Measurements from ENCODE around the gene CCDC50. TPM values are rescaled to one million over a fixed set of nuclear protein-coding genes. Genes with fewer than 3 reads are reported as not detected.

CCDC50 gene
- total RNA-seq, 4 donors from 2014 or later, result 68.1 to 201 (median 106) TPM

DNA sequence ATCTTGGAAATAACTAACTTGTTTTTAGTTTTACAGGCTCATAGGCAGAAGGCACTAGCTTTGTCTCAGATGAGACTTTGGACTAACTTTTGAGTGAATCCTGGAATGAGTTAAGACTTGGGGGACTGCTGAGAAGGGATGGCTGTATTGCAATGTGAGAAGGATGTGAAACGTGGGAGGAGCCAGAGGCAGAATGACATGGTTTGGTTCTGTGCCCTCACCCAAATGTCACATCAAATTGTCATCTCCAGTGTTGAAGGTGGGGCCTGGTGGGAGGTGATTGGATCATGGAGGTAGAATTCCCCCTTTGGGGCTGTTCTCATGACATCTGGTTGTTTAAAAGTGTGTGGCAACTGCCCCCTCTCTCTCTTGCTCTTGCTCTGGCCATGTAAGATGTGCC is 28.8 kb upstream of the CCDC50 start:
- H3K27me3 ChIP-seq, result no peaks in the 10 kb centered on the region
- no peak overlapping the region for H3K4me3 ChIP-seq
- H3K4me1 ChIP-seq, result peaks cover 0 to 15% (median 4%) of the 10 kb centered on the region in 4 donors
- H3K27ac ChIP-seq, result peak overlapping the region in 2 of 4 donors; percentile 41 to 69
- TF ChIP-seq POLR2A (IDR thresholded peaks at IDR 0.05), result no peak
- TF ChIP-seq, protein P1, sequence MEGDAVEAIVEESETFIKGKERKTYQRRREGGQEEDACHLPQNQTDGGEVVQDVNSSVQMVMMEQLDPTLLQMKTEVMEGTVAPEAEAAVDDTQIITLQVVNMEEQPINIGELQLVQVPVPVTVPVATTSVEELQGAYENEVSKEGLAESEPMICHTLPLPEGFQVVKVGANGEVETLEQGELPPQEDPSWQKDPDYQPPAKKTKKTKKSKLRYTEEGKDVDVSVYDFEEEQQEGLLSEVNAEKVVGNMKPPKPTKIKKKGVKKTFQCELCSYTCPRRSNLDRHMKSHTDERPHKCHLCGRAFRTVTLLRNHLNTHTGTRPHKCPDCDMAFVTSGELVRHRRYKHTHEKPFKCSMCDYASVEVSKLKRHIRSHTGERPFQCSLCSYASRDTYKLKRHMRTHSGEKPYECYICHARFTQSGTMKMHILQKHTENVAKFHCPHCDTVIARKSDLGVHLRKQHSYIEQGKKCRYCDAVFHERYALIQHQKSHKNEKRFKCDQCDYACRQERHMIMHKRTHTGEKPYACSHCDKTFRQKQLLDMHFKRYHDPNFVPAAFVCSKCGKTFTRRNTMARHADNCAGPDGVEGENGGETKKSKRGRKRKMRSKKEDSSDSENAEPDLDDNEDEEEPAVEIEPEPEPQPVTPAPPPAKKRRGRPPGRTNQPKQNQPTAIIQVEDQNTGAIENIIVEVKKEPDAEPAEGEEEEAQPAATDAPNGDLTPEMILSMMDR (IDR thresholded peaks at IDR 0.05), result no peak
- H3K9me3 ChIP-seq, result no peaks in the 10 kb centered on the region
- DNase-seq, result no peak
- no peaks in the 10 kb centered on the region for H3K36me3 ChIP-seq

DNA sequence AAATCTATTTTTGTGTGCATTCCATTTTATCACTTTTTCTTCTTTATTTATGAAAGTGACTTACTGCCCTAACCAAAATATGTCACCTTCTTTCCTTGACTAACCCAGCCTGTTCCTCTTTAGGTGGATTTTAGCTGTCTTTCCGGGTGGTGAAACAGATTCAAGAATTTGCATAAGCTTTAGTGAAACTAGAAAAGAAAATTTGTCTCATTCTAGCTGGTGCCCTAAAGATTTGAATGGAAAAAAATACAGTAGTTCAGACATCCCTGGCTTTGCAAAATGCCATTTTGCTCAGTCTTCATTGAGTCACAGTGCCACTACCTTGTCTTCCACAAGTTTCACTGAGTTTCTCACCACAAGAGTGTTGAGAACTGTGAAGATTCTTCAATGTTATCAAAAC is 28.2 kb upstream of the CCDC50 start:
- peak overlapping the region in 1 of 4 donors; percentile 69 for H3K27ac ChIP-seq
- no peaks in the 10 kb centered on the region for H3K27me3 ChIP-seq
- H3K4me3 ChIP-seq, result no peak overlapping the region
- H3K36me3 ChIP-seq, result no peaks in the 10 kb centered on the region
- H3K9me3 ChIP-seq, result no peaks in the 10 kb centered on the region
- peaks cover 0 to 15% (median 4%) of the 10 kb centered on the region in 4 donors for H3K4me1 ChIP-seq
- TF ChIP-seq, protein P1 (IDR thresholded peaks at IDR 0.05), result no peak
- TF ChIP-seq POLR2A (IDR thresholded peaks at IDR 0.05), result no peak
- DNase-seq, result no peak

DNA sequence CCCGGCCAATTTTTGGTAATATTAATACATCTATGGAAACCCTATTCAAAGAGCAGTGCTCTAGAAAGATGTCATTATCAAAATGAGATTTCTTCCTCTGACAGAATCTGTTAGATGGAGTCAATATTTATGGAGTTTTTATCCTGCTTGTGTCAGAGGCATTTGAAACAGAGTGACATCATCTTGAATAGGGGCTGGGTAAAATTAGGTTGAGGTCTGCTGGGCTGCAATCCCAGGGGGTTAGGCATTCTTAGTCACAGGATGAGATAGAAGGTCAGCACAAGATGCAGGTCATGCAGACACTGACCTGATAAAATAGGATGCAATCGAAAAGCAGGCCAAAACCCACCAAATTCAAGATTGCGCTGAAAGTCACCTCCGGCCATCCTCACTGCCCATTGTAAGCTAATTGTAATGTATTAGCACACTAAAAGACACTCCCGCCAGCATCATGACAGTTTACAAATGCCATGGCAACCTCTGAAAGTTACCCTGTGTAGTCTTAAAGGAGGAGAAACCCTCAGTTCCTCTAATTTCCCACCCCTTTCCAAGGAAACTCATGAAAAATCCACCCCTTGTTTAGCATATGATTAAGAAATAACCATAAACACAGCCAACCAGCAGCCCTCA is 27.3 kb upstream of the CCDC50 start:
- H3K27ac ChIP-seq, result no peak overlapping the region
- no peaks in the 10 kb centered on the region for H3K27me3 ChIP-seq
- H3K4me1 ChIP-seq, result peaks cover 0 to 15% (median under 1%) of the 10 kb centered on the region in 4 donors
- TF ChIP-seq, protein P1 (IDR thresholded peaks at IDR 0.05), result no peak
- no peak for TF ChIP-seq POLR2A (IDR thresholded peaks at IDR 0.05)
- H3K36me3 ChIP-seq, result no peaks in the 10 kb centered on the region
- no peak for DNase-seq
- H3K9me3 ChIP-seq, result no peaks in the 10 kb centered on the region
- H3K4me3 ChIP-seq, result no peak overlapping the region

DNA sequence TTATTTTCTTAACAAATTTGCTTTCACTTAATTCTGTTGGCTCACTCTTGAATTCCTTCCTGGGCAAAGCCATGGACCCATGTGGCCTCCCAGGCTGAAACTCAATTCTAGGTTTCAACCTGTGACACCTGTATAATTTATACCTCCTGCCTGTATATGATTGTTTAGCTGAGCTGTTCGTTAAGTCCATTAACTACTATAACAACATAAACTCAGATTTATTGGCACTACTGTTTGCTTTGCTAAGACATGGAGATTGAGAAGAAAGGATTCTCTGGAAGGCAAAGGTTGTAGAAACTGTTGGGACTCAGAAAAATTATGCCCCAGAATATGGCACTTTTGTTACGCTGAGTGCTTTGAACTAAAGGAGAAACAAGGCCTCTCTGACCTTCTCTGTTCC is 26.7 kb upstream of the CCDC50 start:
- TF ChIP-seq POLR2A (IDR thresholded peaks at IDR 0.05), result no peak
- TF ChIP-seq, protein P1 (IDR thresholded peaks at IDR 0.05), result no peak
- Histone ChIP-seq H3K36me3 (no peaks in the 10 kb centered on the region), H3K27me3 (no peaks in the 10 kb centered on the region), H3K9me3 (no peaks in the 10 kb centered on the region), H3K4me1 (peaks cover 0 to 15% (median 0%) of the 10 kb centered on the region in 4 donors), H3K27ac (no peak overlapping the region), H3K4me3 (no peak overlapping the region)
- no peak for DNase-seq

DNA sequence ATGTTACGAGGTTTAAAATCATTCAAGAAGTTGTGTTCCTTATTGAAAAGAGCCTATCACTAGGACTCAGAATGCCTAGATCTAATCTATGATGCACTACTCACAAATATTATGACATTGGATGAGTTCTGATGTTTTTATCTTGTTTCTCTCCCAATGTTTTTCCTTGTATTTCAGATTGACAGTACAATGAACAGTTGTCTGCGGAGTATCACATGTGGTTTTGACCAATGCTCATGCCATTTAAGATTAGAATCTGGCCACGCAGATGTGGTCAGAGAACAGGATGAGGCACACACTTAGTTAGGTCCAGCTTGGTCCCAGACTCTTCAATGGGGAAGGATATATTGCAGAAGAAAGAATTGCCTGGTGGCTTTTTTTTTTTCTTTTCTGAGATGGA is 25.6 kb upstream of the CCDC50 start:
- TF ChIP-seq, protein P1 (IDR thresholded peaks at IDR 0.05), result no peak
- no peak for TF ChIP-seq POLR2A (IDR thresholded peaks at IDR 0.05)
- H3K27me3 ChIP-seq, result no peaks in the 10 kb centered on the region
- peaks cover 0 to 15% (median 0%) of the 10 kb centered on the region in 4 donors for H3K4me1 ChIP-seq
- H3K36me3 ChIP-seq, result no peaks in the 10 kb centered on the region
- no peaks in the 10 kb centered on the region for H3K9me3 ChIP-seq
- H3K27ac ChIP-seq, result no peak overlapping the region
- DNase-seq, result no peak
- no peak overlapping the region for H3K4me3 ChIP-seq
